SK-N-MC (cell line): Measurements from ENCODE around the gene IGFALS.

Experiments
- EZH2 ChIP-seq: fragments of 200-600 bp; sonication (generic); IDR thresholded peaks from one replicate; pipeline ENCODE4 v1.6.1; 2017; ENCODE audit warnings: antibody characterized with exemption
- FOXP2 ChIP-seq: optimal IDR thresholded peaks from 2 replicates; pipeline ENCODE3; 2011; ENCODE audit warnings: mild to moderate bottlenecking, moderate library complexity; ENCODE audit not compliant: insufficient read depth; ENCODE audit errors: extremely low read length, control extremely low read depth

DNA sequence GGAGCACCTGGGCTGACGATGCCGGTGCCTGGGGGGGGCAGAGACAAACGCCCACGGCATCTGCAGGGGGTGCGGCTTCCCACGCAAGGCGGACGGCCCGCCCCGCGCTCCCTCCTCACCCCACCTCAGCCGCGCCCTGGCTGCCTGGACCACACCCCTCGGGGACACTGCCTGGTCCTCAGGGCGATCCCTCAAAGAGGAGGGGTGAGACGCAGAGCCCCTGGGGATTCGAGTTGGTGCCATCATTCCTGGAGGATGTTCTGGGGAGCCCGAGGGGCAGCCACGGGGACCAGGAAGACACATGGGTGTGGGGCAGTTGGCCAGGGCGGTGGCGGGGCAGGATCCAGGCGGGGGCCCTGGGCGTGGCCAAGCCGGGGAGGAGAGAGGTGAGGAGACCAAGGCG lies 3.9 kb downstream of the IGFALS start:
- TF ChIP-seq FOXP2 (no peak), EZH2 (no peak)
